MM.1S (cell line): ENCODE data around the gene CPHXL.

Experiments used
- DNase-seq: peaks from one replicate; pipeline ENCODE4 v3.0.0-alpha.2; 2015
- H2AFZ ChIP-seq: fragments of 300-600 bp; sonication (generic); 2 replicates; pipeline ENCODE4 v1.6.0; 2016; ENCODE audit warnings: antibody characterized with exemption, low read length
- H3F3A ChIP-seq: fragments of 300-600 bp; sonication (generic); 2 replicates; pipeline ENCODE4 v1.6.1; 2016; ENCODE audit warnings: mild to moderate bottlenecking, antibody characterized with exemption, low read length, moderate library complexity, mixed read lengths; ENCODE audit not compliant: insufficient read depth
- H3K27ac ChIP-seq: fragments of 300-600 bp; sonication (generic); 2 replicates; pipeline ENCODE4 v1.5.1; 2016; ENCODE audit warnings: mild to moderate bottlenecking, low read length
- H3K27me3 ChIP-seq: fragments of 300-600 bp; sonication (generic); replicated peaks from 2 replicates; pipeline ENCODE4 v1.6.0; 2016; ENCODE audit warnings: low read length; ENCODE audit not compliant: insufficient read depth
- H3K36me3 ChIP-seq: fragments of 300-600 bp; sonication (generic); replicated peaks from 2 replicates; pipeline ENCODE4 v1.6.1; 2016; ENCODE audit warnings: mild to moderate bottlenecking, low read length, mixed read lengths; ENCODE audit not compliant: insufficient read depth
- H3K4me1 ChIP-seq: fragments of 300-600 bp; sonication (generic); 2 replicates; pipeline ENCODE4 v1.6.1; 2016; ENCODE audit warnings: low read length, mixed read lengths
- H3K4me2 ChIP-seq: fragments of 300-600 bp; sonication (generic); 2 replicates; pipeline ENCODE4 v1.6.0; 2016; ENCODE audit warnings: low read depth, low read length
- H3K4me3 ChIP-seq: fragments of 300-600 bp; sonication (generic); 2 replicates; pipeline ENCODE4 v1.5.1; 2016; ENCODE audit warnings: low read length, mixed read lengths
- H3K79me2 ChIP-seq: fragments of 300-600 bp; sonication (generic); 2 replicates; pipeline ENCODE4 v1.6.1; 2016; ENCODE audit warnings: mixed run types, low read length, mixed read lengths
- H3K9ac ChIP-seq: fragments of 300-600 bp; sonication (generic); 2 replicates; pipeline ENCODE4 v1.6.1; 2016; ENCODE audit warnings: low read length, mixed read lengths
- H3K9me2 ChIP-seq: fragments of 300-600 bp; sonication (generic); replicated peaks from 2 replicates; pipeline ENCODE4 v1.6.1; 2016; ENCODE audit warnings: mild to moderate bottlenecking, low read length, mixed read lengths; ENCODE audit not compliant: insufficient read depth
- H3K9me3 ChIP-seq: fragments of 300-600 bp; sonication (generic); replicated peaks from 2 replicates; pipeline ENCODE4 v1.6.1; 2016; ENCODE audit warnings: mild to moderate bottlenecking, low read length, mixed read lengths; ENCODE audit not compliant: insufficient read depth
- H4K20me1 ChIP-seq: fragments of 300-600 bp; sonication (generic); 2 replicates; pipeline ENCODE4 v1.6.1; 2016; ENCODE audit warnings: mild to moderate bottlenecking, low read length, moderate library complexity, mixed read lengths; ENCODE audit not compliant: insufficient read depth
- EZH2 ChIP-seq: fragments of 300-600 bp; sonication (generic); optimal IDR thresholded peaks from 2 replicates; pipeline ENCODE3; 2017; ENCODE audit warnings: low read depth, mild to moderate bottlenecking, antibody characterized with exemption, low read length, mixed read lengths
- EZH2phosphoT487 ChIP-seq: fragments of 300-600 bp; sonication (generic); IDR thresholded peaks from 2 replicates; pipeline ENCODE4 v1.6.1; 2018; ENCODE audit warnings: antibody characterized with exemption, low read length
- TF ChIP-seq, protein P1 (sequence below): fragments of 300-600 bp; sonication (generic); IDR thresholded peaks from 2 replicates; pipeline ENCODE4 v1.5.1; 2016; ENCODE audit warnings: antibody characterized with exemption, low read length, mixed read lengths

The CPHXL gene

DNA sequence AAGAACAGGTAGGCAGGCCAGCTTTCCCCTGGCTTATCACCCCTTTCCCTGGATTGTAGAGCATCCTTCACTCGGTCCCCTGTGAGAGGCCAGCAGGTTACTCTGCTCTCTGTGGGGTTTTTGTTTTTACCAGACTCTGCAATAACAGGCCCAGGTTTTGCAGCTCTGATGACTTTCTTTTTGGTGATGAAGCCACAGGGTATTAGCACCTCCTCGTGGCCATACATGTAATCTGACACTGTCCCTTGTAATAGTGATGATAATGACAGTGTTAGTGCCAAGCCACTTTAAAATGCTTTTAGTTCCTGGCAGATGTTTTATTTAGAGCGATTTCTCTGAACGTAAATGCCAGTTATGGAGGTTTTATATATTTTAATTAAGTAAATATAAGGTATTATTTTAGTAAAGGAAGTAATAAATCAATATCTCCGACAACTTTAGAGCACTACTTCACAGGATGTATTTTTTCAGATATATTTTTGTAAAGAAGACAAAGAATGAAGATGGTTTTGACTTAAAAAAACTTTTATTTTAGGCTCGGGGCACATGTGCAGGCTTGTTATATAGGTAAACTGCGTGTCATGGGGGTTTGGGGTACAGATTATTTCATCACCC is 38.0 kb upstream of the CPHXL start:
- no peak overlapping the region for H3K4me2 ChIP-seq
- H2AFZ ChIP-seq = no peak overlapping the region

DNA sequence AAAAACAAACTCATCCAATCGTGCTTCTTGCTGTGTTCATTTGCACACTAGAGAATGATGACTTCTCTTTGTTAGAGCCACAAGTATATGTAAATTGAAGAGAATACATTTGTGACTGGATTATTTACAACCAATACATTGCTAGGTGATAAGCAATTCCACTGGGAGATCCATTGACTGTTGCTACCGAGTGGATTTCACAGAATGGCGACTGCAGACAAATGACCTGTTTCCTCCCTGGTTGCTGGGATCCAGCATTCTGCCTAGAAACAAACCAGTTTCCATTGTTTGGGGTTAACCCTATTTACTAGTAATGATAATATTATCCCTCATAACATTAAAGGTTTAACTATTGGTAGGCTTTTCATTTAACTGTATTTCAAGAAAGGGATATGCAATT is 36.9 kb upstream of the CPHXL start:
- Histone ChIP-seq H4K20me1 (no peaks in the 10 kb centered on the region), H3K4me1 (peaks cover 8% of the 10 kb centered on the region; the same call in 1 of the 2 replicates), H3K79me2 (no peaks in the 10 kb centered on the region), H3K9me3 (no peaks in the 10 kb centered on the region), H3K4me3 (no peak overlapping the region), H3K9ac (no peak overlapping the region), H3K9me2 (no peaks in the 10 kb centered on the region), H3K36me3 (no peaks in the 10 kb centered on the region), H3F3A (no peaks in the 10 kb centered on the region), H3K27ac (no peak overlapping the region), H3K27me3 (no peaks in the 10 kb centered on the region), H2AFZ (no peak overlapping the region), H3K4me2 (no peak overlapping the region)
- DNase-seq = no peak
- no peak for TF ChIP-seq EZH2phosphoT487
- TF ChIP-seq, protein P1, sequence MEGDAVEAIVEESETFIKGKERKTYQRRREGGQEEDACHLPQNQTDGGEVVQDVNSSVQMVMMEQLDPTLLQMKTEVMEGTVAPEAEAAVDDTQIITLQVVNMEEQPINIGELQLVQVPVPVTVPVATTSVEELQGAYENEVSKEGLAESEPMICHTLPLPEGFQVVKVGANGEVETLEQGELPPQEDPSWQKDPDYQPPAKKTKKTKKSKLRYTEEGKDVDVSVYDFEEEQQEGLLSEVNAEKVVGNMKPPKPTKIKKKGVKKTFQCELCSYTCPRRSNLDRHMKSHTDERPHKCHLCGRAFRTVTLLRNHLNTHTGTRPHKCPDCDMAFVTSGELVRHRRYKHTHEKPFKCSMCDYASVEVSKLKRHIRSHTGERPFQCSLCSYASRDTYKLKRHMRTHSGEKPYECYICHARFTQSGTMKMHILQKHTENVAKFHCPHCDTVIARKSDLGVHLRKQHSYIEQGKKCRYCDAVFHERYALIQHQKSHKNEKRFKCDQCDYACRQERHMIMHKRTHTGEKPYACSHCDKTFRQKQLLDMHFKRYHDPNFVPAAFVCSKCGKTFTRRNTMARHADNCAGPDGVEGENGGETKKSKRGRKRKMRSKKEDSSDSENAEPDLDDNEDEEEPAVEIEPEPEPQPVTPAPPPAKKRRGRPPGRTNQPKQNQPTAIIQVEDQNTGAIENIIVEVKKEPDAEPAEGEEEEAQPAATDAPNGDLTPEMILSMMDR = no peak
- no peak for TF ChIP-seq EZH2

More for the DNA sequence above, 38.0 kb upstream of the CPHXL start:
- H3K27me3 ChIP-seq = no peaks in the 10 kb centered on the region
- no peak for TF ChIP-seq EZH2
- TF ChIP-seq, protein P1 = peak; percentile 53
- peaks cover 8% of the 10 kb centered on the region; the same call in 1 of the 2 replicates for H3K4me1 ChIP-seq
- no peak overlapping the region for H3K9ac ChIP-seq
- no peaks in the 10 kb centered on the region for H3K9me2 ChIP-seq
- H3K4me3 ChIP-seq = no peak overlapping the region
- H3K36me3 ChIP-seq = no peaks in the 10 kb centered on the region
- H4K20me1 ChIP-seq = no peaks in the 10 kb centered on the region
- DNase-seq = peak; percentile 63
- no peaks in the 10 kb centered on the region for H3F3A ChIP-seq
- H3K79me2 ChIP-seq = no peaks in the 10 kb centered on the region
- no peak overlapping the region for H3K27ac ChIP-seq
- no peaks in the 10 kb centered on the region for H3K9me3 ChIP-seq

DNA sequence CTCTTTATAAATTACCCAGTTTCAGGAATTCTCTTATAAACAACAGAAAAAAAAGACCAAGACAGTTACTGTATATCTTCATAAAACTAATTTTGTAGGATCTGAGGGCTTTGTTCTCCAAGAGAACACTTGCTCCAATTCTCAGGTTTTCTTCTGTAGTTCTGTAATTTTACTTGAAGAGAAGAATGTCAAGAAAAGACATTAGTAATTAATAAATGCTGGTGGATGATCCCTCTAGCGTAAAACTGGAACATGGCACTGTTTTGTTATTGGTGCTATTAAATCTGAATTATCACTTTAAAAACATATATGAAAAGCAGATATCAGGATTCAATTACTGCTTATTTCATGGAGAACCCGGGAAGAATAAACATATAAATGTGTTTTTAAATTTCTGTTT is 36.5 kb upstream of the CPHXL start:
- peaks cover 8% of the 10 kb centered on the region; the same call in 1 of the 2 replicates for H3K4me1 ChIP-seq
- H3K27ac ChIP-seq = no peak overlapping the region
- TF ChIP-seq EZH2phosphoT487 = no peak
- no peaks in the 10 kb centered on the region for H4K20me1 ChIP-seq
- no peaks in the 10 kb centered on the region for H3K36me3 ChIP-seq
- no peaks in the 10 kb centered on the region for H3K9me2 ChIP-seq
- H3K4me2 ChIP-seq = no peak overlapping the region
- H2AFZ ChIP-seq = no peak overlapping the region
- H3K27me3 ChIP-seq = no peaks in the 10 kb centered on the region
- H3K4me3 ChIP-seq = no peak overlapping the region
- no peaks in the 10 kb centered on the region for H3F3A ChIP-seq
- no peak overlapping the region for H3K9ac ChIP-seq
- no peaks in the 10 kb centered on the region for H3K9me3 ChIP-seq
- H3K79me2 ChIP-seq = no peaks in the 10 kb centered on the region
- DNase-seq = no peak

DNA sequence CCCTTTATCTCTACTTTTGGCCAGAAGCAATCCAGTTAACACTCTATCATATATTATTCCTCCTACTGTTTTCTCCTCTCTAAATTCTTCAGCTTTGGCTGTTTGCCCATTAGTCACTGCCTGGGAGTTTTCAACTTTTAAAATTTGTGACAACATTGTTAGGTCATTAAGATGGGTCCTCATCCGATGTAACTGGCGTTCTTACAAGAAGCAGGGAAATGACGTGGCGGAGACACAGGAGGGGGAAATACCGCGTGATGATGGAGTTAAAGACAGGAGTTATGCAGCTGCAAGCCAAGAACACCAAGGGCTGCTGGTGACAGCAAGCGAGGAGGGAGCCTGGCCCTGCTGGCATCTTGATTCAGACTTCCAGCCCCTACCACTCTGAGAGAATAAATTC is 34.8 kb upstream of the CPHXL start:
- TF ChIP-seq EZH2 (no peak), EZH2phosphoT487 (no peak)
- TF ChIP-seq, protein P1 = no peak
- no peaks in the 10 kb centered on the region for H4K20me1 ChIP-seq
- no peaks in the 10 kb centered on the region for H3K79me2 ChIP-seq
- peak overlapping the region; percentile 34; the same call in 1 of the 2 replicates for H3K27ac ChIP-seq
- peak overlapping the region; percentile 55 for H3K4me2 ChIP-seq
- no peak for DNase-seq
- H3K4me3 ChIP-seq = 0 out of 2 replicates have a peak overlapping the region, but pooled peaks have one; percentile 17
- no peaks in the 10 kb centered on the region for H3K9me3 ChIP-seq
- no peaks in the 10 kb centered on the region for H3F3A ChIP-seq
- H3K27me3 ChIP-seq = no peaks in the 10 kb centered on the region
- H3K9me2 ChIP-seq = no peaks in the 10 kb centered on the region
- H3K9ac ChIP-seq = no peak overlapping the region
- no peaks in the 10 kb centered on the region for H3K36me3 ChIP-seq
- H2AFZ ChIP-seq = peak overlapping the region; percentile 48; the same call in 1 of the 2 replicates
- H3K4me1 ChIP-seq = peaks cover 8% of the 10 kb centered on the region; the same call in 1 of the 2 replicates
